NCI-H1048 (cell line): ENCODE results near the gene PKD1.
"Not testable (repeated sequence)": the region's sequence is repeated elsewhere in the genome, so short reads cannot be mapped to it uniquely, and the experiment has no call there.

ENCODE experiments used
- DNase-seq: peaks from one replicate; lab custom pipeline; 2025; lab: John Stamatoyannopoulos, UW

PKD1 gene

DNA sequence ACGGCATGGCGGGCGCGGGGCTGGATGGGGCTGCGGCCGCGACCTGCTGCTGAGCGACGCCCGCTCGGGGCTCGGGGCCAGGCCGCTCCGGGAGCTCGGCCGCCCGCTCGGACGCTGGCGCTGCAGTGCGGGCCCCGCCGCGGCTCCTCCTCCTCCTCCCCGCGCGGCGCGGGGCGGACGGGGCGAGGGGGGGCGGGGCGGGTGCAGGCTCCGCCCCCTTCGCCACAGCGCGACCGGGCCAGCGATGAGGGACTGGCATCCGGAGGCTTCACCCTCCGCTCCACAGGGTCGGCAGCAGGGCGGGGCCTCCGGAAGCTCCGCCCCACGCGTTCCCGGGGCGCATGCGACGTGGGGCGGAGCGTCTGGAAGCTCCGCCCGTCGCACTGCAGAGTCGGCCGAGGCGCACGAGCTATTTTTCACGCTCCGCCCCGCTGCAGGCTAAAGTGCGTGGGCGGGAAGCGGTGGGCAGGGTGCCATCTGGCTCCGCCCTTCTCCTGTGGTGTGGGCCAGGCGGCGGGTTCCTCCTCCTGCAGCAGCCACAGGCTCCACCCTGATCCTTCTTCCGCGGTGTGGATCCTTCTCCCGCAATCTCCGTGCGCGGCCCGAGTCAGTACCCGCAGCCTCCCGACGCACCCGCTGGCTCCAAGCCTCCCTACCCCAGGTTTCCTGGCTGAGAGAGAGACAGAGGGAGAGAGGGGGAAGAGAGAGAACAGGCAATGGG, at the start of gene PKD1:
PKD1 (minus strand) TSS at position 129 of the 721 bp plus-strand sequence. CDS start 209 bp downstream, outside the sequence.
- DNase-seq, result not testable (repeated sequence)

- DNase-seq, result no peak
Measured at GRCh38 chr16:2184962-2185361, 49.3 kb upstream of the PKD1 start.

DNA sequence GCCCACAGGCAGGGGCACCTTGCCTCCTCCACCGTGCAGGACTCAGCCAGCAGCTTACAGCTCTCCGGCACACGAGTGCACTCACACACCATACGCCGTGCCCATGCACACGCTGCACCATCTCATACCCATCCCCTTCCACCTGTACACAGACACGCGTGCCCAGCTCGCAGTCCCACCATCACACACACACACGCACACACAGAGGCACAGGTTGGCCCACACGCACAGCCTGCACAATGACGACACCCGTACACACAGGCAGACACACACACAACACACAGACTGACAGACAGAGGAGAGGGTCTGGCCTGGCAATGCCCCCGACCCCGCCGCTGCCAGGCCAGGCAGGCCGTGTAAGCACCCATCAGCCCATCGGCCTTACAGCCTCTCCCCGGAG, 48.6 kb upstream of the PKD1 start:
- no peak for DNase-seq

- DNase-seq, result no peak
Measured at GRCh38 chr16:2183671-2184070, 48.0 kb upstream of the PKD1 start.

- no peak for DNase-seq
Measured at GRCh38 chr16:2181952-2182351, 46.3 kb upstream of the PKD1 start.

GRCh38 chr16:2180962-2181923, 45.5 kb upstream of the PKD1 start:
- DNase-seq, result no peak

GRCh38 chr16:2180461-2180860, 44.8 kb upstream of the PKD1 start:
- DNase-seq, result no peak

GRCh38 chr16:2179576-2179975, 43.9 kb upstream of the PKD1 start:
- no peak for DNase-seq

DNA sequence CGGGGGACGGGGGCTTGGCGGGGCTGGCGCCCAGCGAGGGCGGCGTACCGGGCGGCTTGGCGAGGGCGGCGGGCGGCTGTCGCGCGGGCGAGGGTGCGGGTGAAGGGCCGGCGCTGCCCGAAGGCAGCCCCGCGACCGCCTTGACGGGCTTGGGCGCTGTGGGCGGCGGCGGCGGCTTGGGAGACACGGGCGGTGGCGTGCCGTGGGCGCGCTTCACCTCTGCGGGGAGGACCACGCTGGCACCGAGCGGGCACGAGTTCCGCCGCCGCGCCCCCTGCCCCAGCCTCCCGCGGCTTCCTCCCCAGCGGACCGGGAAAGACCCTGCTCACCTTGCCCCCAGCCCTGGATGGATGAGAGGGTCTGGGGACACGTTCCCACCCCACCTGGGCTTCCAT, 43.4 kb upstream of the PKD1 start:
- DNase-seq, result no peak

GRCh38 chr16:2178321-2179106, 42.8 kb upstream of the PKD1 start:
- no peak for DNase-seq

GRCh38 chr16:2177561-2177960, 41.9 kb upstream of the PKD1 start:
- DNase-seq, result no peak

DNA sequence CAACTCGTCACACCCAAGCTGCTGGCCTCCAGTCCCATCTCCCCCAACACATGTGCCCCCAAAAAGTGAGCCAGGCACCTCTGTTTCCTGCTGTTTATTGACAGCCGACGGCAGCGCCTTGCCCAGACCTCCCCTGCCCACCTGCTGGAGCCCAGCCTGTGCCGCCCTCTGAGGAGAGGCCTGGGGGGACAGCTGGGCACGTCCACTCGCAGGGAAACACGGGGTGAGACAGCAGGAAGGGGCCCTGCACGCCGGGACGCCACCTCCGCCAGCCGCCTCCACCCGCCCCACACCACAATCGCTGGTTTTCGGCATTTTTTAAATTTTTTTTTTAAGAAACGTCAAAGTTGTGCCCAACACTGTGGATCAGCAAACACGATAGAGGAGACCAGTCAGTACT, 41.4 kb upstream of the PKD1 start:
- DNase-seq, result no peak

GRCh38 chr16:2176047-2176446, 40.3 kb upstream of the PKD1 start:
- DNase-seq, result no peak

GRCh38 chr16:2175454-2175853, 39.8 kb upstream of the PKD1 start:
- DNase-seq, result no peak

DNA sequence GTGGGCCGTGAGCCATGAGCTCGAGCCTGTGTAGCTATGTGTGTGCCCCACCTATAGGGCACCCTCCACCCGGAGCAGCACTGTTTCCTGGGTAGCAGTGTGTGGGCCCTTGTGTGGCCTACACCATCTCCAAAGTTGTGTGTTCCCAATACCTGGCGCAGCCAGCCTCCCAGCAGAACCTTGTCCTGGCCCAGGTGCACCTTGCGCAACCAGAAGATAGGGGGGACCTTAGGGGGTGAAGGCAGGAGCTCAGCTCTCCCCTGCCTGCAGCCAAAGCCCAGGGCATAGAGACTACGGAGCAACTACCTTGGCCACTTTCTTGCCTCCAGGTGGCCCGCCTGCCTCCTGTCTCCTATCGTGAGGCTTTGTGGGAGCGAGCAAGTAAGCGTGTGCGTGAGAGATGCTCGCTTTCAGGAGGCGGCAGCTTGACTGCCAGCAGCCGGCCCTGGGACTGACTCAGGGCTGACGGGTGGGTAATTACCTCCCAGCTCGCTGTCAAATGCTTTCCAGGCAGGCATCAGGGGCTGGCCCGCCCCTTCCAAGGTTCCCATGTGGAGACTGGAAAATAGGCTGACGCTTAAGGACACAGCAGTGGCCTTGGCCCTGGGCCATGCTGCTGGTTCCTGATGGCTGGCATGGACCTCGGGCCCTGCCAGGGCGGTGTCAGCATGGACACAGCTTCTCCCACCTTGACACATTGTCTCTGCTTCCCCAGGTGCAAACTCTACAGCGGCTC, 38.9 kb upstream of the PKD1 start:
- DNase-seq, result no peak

DNA sequence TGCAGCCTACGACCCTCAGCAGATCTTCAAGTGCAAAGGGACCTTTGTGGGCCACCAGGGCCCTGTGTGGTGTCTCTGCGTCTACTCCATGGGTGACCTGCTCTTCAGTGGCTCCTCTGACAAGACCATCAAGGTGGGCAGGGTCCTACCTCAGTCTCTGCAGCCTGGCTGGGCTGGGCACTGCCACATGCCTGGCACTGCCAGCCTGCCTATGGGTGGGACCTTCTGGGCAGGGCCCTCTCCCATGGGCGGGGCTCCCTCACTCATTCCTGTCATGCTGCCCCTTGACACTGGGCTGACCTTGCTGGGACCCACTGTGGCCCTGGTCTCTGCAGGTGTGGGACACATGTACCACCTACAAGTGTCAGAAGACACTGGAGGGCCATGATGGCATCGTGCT, 38.2 kb upstream of the PKD1 start:
- DNase-seq, result no peak

GRCh38 chr16:2173366-2173765, 37.7 kb upstream of the PKD1 start:
- DNase-seq, result no peak

GRCh38 chr16:2172688-2173335, 37.1 kb upstream of the PKD1 start:
- no peak for DNase-seq

GRCh38 chr16:2171601-2172178, 36.0 kb upstream of the PKD1 start:
- DNase-seq, result no peak

DNA sequence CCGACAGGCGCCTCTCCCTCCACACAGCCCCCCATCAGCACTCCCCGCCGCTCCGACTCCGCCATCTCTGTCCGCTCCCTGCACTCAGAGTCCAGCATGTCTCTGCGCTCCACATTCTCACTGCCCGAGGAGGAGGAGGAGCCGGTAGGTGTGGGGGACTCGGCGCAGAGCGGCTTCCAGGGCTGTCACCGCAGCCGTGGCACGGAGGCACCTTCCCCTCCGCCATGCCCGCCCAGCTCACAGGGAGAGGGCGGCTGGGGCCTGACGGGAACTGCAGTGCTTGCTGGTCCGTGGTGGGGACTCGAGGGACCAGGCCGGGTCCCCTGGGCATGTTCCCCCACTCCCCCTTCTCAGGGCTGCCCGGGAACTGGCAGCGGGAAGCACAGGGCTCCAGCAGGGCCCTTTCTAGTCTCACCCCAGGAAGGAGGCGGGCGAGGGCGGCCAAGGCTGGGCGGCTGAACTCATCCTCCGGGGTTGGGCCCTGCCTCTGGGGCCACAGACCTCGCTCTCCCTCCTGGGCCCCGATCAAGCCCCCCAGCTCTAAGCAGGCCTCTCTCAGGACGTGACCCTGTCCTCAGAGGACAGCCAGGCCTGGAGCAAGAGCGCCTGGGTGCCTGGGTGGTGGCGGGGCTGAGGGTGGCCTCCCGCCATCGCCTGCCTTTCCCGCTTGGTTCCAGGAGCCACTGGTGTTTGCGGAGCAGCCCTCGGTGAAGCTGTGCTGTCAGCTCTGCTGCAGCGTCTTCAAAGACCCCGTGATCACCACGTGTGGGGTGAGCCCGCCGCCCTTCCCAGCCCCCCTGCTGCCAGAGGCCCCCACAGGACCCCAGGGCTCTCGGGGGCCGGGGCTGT, 35.1 kb upstream of the PKD1 start:
- no peak for DNase-seq
